Measurements from ENCODE around the gene AHRR.
A peak's percentile ranks its signal among the peaks of the same experiment; 100 is the strongest.

AHRR gene

DNA sequence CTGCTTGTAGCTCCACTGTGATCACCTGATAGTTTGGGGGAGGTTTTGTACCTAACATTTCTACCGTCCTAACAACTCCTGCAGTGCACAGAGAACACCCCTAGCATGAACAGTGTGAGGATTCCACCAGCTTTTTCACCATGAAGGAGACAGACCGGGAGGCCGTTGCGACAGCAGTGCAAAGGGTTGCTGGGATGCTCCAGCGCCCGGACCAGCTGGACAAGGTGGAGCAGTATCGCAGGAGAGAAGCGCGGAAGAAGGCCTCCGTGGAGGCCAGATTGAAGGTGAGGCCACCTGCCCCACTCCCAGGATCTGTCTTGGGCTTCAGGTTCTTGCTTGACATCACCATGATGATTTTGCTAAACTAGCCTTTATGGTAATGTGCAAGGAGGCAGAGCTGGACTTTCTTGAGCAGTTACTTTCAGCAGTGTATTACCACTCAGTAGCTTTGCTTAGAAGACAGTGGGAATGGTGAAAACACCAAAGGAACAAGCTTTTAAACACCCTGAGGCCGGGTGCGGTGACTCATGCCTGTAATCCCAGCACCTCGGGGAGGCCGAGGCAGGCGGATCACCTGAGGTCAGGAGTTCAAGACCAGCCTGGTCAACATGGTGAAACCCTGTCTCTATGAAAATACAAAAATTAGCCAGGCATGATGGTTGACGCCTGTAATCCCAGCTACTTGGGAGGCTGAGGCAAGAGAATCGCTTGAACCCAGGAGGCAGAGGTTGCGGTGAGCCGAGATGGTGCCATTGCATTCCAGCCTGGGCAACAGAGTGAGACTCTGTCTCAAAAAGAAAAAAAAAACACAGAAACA, 124.8 kb downstream of the AHRR start:
- no peak for DNase-seq

GRCh38 chr5:446883-447263, 125.4 kb downstream of the AHRR start:
- no peak for DNase-seq

- no peak for DNase-seq
Observed at GRCh38 chr5:447501-447900, 126.0 kb downstream of the AHRR start.

DNA sequence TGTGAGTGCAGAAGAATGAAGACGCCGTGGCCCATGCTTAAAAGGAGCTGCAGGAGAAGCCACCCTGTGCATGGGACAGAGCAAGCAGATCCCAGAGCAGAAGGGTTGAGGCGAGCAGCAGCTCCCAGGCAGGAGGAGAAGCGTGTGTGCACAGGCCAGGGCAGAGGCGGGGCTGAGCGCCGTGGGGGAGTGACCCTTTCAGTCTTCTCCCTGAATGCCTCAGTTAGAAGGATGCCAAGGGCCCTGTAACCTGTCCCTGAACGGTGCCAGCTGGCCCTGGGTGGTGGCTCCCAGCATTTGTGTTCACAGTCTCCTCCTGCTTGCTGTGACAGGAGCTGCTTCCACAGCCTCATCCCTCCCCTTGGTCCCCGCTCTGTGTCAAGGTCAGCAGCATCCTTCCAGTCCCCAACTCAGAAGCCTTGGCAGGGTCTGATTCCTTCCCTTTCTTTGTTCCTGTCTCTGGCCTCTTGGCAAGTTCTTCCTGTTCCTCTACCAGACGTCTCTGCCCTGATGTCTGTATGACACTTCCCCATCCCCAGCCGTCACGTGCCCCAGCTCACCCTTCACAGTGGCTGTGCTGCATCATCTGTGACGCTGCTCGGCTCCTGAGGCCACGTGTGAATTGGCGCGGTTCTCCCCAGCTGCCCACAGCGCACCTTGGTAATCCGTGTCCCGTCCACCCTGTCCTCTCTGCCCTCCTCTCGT, 126.7 kb downstream of the AHRR start:
- DNase-seq: no peak

GRCh38 chr5:448766-449090, 127.2 kb downstream of the AHRR start:
- DNase-seq: no peak

DNA sequence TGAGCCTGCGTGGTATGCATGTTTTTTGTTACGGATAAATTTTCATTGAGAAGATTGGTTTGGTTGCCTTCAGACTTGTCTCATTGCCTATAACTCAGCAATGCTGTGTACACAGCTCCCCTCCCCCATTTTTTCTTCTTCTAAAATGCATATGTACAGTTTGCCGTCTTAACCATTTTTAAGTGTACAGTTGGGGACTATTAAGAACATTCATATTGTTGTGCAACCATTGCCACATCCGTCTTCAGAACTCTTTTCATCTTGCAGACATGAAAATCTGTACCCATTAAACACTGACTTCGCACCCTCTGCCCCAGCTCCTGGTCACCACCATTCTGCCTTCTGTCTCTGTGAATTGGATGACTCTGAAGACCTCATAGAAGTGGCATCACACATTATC, 127.6 kb downstream of the AHRR start:
- no peak for DNase-seq

GRCh38 chr5:451587-452458, 130.3 kb downstream of the AHRR start:
- DNase-seq: no peak

GRCh38 chr5:452978-453710, 131.6 kb downstream of the AHRR start:
- no peak for DNase-seq

DNA sequence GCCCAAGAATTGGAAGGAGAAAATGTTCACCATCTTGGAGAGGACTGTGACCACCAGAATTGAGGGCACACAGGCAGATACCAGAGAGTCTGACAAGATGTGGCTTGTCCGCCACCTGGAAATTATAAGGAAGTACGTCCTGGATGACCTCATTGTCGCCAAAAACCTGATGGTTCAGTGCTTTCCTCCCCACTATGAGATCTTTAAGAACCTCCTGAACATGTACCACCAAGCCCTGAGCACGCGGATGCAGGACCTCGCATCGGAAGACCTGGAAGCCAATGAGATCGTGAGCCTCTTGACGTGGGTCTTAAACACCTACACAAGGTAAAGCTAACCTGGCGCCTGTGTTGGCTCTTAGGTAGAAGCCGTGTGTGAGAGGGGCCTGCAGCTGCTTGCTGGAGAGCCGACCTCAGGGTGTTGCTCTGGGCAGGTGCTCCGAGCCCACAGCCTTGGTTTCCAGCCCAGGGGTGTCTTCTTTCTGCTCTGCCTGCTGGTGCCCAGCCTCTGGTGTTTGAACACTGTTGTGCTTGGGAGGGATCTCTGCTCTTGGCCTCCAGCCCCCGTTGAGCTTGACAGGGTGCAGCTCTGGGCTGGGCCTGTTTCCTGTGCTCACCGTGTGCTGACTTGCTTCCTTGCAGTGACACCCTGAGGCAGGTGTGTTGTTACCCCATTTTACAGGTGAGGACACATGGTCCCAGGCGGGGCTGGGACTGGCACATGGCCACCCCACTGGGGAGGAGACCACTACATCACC, 132.4 kb downstream of the AHRR start:
- no peak for DNase-seq

DNA sequence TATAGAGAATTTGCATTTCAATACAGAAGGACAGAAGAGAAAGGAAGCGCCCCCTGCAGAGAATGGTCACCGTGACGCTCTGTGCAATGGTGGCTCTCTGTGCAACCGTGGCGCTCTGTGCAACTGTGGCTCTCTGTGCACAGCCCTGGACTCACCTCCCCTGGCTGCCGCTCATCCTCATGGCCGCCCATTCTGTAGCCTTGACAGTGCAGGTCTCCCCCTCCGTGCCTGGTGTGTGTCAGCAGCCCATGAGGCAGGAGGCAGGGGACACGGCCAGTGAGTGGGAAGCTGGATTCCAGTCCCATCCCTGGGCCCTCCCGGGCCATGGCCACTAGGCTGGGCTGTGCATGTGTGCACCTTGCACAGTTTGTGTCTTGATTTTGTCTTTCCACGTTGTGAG, 133.4 kb downstream of the AHRR start:
- no peak for DNase-seq

GRCh38 chr5:455806-456205, 134.3 kb downstream of the AHRR start:
- DNase-seq: no peak

DNA sequence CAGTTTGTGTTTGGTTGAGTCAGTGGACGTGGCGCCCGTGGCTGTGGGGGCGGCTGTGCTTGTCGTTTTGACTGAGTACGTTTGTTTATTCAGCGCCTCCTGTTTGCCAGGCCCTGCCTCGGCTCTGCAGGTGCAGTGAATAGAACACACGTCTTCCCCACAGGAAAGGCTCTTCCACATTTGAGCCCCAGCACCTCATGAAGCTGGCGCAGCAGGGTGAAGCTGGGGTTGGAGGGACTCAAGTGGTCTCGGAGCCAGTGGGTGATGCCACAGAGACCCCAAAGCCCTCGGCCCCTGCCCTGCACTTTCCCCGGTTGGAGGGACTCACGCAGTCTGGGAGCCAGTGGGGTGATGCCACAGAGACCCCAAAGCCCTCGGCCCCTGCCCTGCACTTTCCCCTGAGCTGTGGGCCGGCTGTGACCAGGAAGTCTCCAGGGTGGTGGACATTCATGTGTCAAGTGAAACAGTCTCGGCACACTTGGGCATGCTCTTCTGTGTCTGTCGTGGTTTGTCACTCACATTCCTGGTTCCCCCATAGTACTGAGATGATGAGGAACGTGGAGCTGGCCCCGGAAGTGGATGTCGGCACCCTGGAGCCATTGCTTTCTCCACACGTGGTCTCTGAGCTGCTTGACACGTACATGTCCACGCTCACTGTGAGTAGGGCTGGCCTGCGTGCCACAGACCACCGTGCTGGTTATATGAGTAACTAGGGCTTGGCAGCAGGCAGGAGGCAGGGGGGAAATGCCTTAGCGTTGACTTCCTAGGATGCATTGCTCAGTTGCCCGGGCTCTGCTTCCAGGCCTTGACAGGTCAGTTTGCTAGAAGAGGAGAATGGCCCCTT, 135.1 kb downstream of the AHRR start:
- DNase-seq: no peak

GRCh38 chr5:457195-457961, 135.9 kb downstream of the AHRR start:
- DNase-seq: no peak

DNA sequence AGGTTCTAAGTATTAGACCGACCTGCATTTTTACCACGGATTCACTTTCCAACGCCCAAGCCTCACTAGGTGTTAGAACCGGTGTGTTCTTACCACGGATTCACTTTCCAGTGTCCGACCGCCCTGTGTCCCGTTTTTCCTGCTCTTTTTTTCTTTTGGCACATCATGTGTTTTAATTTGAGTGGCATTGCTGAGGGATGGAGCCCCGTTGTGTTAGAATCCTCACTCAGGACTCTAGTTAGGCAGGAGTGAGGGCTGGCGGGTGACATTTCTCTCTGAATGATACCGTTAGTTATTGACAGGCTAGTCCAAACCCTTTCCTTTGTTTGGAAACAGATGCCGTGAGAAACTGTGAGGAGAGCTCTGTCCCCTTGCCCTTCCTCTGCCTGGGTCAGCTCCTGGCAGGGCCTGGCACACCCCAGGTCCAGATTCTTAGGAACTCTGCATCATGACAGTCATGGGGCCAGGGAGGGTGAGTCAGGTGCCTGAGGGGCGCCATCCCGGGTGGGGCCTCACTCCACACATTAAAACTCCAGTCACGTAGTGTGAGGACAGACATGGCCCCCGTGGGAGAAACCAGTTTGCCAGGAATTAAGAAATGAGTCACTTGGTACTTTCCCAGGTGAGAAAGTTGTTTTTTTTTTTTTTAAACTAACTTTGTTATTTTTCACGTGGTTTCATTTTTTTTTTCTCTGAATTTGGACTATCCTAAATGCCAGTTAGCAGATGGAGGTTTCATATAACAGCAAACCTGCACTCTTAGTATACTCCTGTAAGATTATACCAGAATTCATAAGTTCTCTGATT, 137.2 kb downstream of the AHRR start:
- peak; percentile 88 for DNase-seq

DNA sequence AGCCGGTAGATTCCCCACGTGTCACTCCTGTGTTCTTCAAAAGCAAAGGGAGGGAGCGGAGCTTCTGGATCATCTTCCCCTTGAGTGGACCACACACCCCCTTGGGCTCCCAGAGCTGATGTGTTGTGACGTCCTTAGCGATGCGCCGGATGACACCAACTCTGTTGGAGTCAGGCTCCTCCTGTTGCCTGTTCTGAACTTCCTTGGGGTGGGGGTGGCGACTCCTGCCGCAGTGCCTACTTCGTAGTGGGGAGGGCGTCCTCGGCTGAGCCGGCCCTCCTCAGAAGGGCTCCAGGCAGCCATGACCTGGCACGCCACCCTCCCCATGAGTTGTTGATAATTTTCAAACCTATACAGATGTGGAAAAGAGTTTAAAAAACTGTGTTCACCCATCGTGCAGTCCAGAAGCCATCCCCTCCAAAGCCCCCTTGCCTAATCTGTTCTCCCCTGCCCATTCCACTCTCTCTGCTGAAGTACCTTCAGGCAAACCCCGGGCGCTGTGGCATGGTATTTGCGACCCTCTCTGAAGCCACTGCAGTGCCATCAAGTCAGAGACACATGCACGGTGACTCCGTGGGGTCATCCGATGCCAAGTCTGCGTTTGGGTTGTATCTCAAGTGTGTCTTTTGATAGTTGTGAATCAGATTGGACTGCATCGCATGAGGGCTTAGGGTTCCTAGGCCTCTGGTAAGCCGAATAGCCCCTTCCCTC, 138.2 kb downstream of the AHRR start:
- no peak for DNase-seq

- DNase-seq: no peak
Observed at GRCh38 chr5:460273-460625, 138.7 kb downstream of the AHRR start.

DNA sequence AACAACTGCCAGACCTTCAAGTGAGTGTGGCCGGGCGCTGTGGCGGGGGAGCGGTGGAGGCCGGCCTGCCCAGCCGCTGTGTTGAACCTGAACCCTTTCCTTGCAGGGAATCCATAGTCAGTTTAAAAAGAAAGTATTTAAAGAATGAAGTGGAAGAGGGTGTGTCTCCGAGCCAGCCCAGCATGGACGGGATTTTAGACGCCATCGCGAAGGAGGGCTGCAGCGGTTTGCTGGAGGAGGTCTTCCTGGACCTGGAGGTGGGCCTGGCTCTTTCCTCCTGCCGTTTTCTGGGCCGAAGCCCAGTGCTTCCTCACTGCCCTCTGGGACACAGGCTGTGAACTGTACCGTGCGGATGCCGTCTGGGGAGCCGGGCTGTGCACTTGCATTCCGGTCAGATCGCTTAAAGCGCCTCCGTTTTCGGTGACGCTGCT, 140.6 kb downstream of the AHRR start:
- no peak for DNase-seq

DNA sequence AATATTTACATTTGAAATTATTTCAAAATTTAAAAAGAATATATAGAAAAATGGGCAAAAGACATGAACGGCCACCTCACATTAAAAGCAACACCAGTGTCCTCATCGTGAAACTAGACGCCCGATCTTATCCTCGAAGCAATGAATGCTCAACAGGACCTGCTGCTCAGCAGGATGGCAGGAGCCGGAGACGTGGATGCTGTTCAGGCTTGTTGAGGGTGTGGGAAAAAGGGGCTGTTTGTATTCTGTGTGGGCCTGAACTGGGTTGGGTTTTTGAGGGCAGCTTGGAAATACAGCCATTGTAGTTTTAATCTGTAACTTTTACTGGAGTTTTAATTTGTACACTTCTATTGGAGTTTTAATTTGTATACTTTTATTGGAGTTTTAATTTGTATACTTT, 141.8 kb downstream of the AHRR start:
- DNase-seq: no peak

DNA sequence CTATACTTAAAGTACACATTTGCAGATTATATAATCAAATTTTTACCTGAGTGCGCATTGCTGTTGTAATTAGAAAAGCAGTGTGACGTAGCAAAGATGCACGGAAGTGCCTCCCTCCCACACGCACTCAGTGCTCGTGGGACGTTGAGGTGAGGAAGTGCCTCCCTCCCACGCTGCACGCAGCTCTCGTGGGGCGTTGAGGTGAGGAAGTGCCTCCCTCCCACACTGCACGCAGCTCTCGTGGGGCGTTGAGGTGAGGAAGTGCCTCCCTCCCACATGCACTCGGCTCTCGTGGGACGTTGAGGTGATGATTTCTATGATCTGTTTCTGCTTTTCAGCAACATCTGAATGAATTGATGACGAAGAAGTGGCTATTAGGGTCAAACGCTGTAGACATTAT, 142.4 kb downstream of the AHRR start:
- DNase-seq: peak; percentile 86

All from activated CD8-positive, alpha-beta memory T cell treated with anti-CD3 and anti-CD28 coated beads for 24 hours (primary cell).